Activated T-helper 17 cell treated with anti-CD3 and anti-CD28 coated beads, Interleukin-2, amount 50 U/mL, for 72 hours (primary cell): ENCODE results near the gene SP6. TPM values are rescaled to one million over a fixed set of nuclear protein-coding genes. Genes with fewer than 3 reads are reported as not detected.

Experiments used
- ATAC-seq: fragments of 150-1000 bp; cut with Tn5 transposase; replicated peaks from 2 replicates; pipeline ENCODE4 v1.10.0; 2021; ENCODE audit warnings: mild to moderate bottlenecking, moderate library complexity
- H3K27ac Mint-ChIP-seq: one replicate; pipeline ENCODE4 v1.8.0; 2022; ENCODE audit warnings: mixed read lengths
- H3K27me3 Mint-ChIP-seq: one replicate; pipeline ENCODE4 v1.8.0; 2022; ENCODE audit warnings: mixed read lengths
- H3K36me3 Mint-ChIP-seq: one replicate; pipeline ENCODE4 v1.8.0; 2022; ENCODE audit warnings: low read depth, mild to moderate bottlenecking, mixed read lengths
- H3K4me1 Mint-ChIP-seq: one replicate; pipeline ENCODE4 v1.8.0; 2022; ENCODE audit warnings: mixed read lengths
- H3K4me3 Mint-ChIP-seq: one replicate; pipeline ENCODE4 v1.8.0; 2022; ENCODE audit warnings: mild to moderate bottlenecking, mixed read lengths
- H3K9me3 Mint-ChIP-seq: one replicate; pipeline ENCODE4 v1.8.0; 2022; ENCODE audit warnings: mixed read lengths
- total RNA-seq, 2 donors: library from RNA; stranded (reverse); gene quantifications; one replicate each; pipeline ENCODE4 v1.2.3, GENCODE V29; 2022

The SP6 gene
- under 1 TPM in 1 of 2 donors, not detected in 1; 0.21 TPM for total RNA-seq

DNA sequence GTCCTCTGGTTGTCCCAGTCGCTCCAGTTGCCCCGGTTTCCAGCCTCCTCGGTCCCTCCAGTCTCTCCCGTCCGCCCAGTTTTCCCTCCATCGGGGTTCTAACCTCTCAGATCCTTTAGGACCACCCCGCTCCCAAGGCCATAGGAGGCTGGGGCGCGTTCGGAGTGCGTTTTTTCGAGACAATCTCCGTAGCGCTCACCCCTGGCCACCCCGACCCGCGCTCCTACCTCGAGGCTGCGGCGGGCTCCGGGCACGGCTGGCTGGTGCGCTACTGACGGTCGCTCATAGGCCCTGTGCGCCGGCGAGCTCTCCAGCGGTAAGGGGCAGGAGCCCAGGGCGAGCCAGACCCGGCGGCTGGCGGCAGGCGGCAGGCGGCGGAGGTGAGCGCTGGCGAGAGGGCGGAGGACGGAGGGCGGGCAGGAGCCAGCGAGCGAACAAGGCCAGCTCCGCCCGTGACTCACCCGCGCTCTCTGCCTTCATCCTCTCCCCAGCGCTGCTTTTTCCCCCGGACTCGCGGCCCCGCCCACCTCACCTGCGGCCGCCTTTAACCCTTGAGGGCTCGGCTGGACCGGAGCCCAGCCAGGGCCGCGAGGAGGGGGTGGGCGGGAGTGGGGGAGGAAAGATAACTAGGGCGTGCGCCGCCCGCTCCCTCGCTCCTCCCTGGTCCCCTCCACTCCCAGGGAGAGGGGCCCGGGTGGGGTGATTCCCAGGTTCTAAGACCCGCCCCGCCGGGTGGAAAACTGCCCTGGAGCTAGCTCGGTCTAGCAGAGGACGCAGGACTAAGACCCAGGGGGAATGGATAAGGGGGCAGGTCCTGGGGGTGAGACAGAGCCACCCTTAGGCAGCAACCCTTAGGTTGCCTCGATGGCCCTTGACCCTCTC, at the start of gene SP6:
Gene SP6, minus strand, starts transcription at position 472 of the 882 bp plus-strand sequence. CDS start 2,734 bp downstream, outside the sequence.
- peaks cover 52% of the 10 kb centered on the region for H3K27me3 Mint-ChIP-seq
- H3K27ac Mint-ChIP-seq = no peak within 1 kb of the TSS
- peak; percentile 97 for ATAC-seq
- no peaks in the 10 kb centered on the region for H3K9me3 Mint-ChIP-seq
- H3K36me3 Mint-ChIP-seq = no peaks in the 10 kb centered on the region
- H3K4me1 Mint-ChIP-seq = peaks cover 8% of the 10 kb centered on the region
- H3K4me3 Mint-ChIP-seq = peak within 1 kb of the TSS; percentile 57

DNA sequence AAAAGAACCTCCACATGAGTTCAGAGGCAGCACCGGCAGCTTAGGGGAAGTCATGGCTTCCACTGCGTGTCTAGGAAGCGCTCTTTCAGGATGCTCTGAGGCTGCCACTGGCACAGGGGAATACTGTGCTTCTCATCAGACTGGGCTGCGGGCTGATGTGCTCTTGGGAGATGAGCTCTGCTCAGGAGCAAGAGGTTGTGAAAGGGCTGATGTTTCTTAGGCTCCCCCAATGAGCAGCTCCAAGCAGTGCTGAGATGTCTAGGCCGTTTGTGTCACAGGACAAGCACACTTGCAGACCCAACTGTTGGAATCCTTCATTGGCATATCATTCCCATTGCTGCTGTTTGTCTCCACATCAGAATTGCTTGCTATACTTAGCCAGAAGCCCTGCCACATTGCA, 48.7 kb upstream of the SP6 start:
- no peaks in the 10 kb centered on the region for H3K9me3 Mint-ChIP-seq
- ATAC-seq = no peak
- H3K4me3 Mint-ChIP-seq = no peak overlapping the region
- no peak overlapping the region for H3K27ac Mint-ChIP-seq
- H3K36me3 Mint-ChIP-seq = peaks cover 70% of the 10 kb centered on the region
- H3K4me1 Mint-ChIP-seq = peaks cover 29% of the 10 kb centered on the region
- H3K27me3 Mint-ChIP-seq = no peaks in the 10 kb centered on the region

DNA sequence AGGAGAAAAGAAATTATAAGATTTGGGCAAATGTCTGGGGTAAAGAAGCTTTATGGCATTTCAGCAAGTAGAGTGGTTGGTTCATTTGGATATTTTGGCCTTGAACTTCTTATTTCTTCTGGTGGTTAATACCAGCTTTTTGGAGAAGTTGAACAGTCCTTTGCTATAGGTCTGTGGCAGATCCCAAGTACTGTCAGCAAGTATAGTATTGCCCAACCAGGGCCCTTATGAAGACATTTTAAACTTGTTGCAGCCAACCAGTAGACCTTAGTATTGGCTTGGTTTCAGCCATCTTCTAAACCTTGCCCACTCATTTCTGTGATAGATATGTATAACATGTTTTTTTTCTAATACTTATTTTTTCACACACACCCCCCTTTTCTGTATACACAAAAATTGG, 47.3 kb upstream of the SP6 start:
- peaks cover 31% of the 10 kb centered on the region for H3K4me1 Mint-ChIP-seq
- H3K36me3 Mint-ChIP-seq = peaks cover 58% of the 10 kb centered on the region
- no peak for ATAC-seq
- peak overlapping the region; percentile 98 for H3K4me3 Mint-ChIP-seq
- H3K27ac Mint-ChIP-seq = no peak overlapping the region
- H3K27me3 Mint-ChIP-seq = no peaks in the 10 kb centered on the region
- H3K9me3 Mint-ChIP-seq = no peaks in the 10 kb centered on the region

DNA sequence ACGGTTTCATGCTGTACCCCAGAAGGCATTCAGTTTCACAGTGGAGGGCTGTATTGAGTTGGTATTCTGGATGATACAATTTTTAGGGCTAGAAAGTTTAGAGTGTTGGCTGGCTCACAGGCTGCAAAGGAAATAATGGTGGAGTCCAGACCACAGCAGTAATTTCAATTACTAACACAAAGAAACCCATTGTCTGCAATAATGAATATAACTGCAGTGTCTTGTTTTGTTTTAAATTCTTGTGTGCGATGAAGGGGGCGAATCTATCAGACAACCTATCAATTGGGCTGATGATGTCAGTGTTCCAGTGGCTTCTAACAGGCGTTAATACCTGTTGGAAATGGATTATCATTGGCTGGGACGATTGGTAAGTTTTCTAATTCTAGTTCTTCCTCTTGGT, 46.6 kb upstream of the SP6 start:
- no peak for ATAC-seq
- H3K4me3 Mint-ChIP-seq = peak overlapping the region; percentile 98
- no peaks in the 10 kb centered on the region for H3K9me3 Mint-ChIP-seq
- H3K27me3 Mint-ChIP-seq = no peaks in the 10 kb centered on the region
- H3K27ac Mint-ChIP-seq = peak overlapping the region; percentile 98
- H3K4me1 Mint-ChIP-seq = peaks cover 31% of the 10 kb centered on the region
- peaks cover 53% of the 10 kb centered on the region for H3K36me3 Mint-ChIP-seq

DNA sequence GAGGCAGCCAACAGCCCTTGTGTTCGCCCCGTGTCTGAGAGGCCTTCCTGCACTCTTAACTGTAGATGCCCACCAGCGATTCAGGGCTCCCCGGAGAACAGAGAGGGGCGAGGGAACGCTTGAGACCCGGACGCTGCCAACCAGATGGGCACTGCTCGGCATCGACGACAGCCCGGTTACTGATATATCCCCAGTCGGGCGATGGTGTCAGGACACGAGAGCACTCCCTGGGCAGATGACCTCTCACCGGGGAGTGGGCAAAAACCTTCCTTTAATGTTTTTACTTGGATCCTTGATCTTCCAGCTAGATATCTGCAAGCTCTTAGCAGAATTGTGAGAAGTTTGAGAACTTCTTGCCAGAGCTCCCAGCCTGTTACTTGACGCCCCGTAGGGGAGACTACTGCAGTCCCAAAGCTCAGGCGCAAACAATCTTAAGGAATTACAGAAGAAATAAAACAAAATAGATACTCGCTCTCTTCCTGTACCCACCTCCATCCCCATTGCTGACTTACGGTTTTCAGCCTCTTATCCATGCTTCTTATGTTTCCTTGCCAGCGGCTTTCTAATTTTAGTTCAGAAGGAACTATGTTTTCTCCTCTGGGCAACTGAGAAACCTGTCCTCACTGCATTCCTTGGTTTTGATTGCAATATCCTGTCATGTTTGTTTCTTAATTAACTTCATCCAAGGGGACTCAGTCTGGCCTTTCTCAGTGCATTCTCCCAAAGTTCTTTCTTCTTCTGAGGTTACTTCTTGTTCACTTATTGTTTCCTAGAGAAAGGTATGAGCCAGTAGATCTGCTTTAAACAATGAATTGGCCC, 45.9 kb upstream of the SP6 start:
- Mint-ChIP-seq H3K4me3 (peak overlapping the region; percentile 98), H3K27me3 (no peaks in the 10 kb centered on the region), H3K4me1 (peaks cover 24% of the 10 kb centered on the region), H3K9me3 (no peaks in the 10 kb centered on the region), H3K27ac (peak overlapping the region; percentile 98), H3K36me3 (peaks cover 46% of the 10 kb centered on the region)
- ATAC-seq = no peak

DNA sequence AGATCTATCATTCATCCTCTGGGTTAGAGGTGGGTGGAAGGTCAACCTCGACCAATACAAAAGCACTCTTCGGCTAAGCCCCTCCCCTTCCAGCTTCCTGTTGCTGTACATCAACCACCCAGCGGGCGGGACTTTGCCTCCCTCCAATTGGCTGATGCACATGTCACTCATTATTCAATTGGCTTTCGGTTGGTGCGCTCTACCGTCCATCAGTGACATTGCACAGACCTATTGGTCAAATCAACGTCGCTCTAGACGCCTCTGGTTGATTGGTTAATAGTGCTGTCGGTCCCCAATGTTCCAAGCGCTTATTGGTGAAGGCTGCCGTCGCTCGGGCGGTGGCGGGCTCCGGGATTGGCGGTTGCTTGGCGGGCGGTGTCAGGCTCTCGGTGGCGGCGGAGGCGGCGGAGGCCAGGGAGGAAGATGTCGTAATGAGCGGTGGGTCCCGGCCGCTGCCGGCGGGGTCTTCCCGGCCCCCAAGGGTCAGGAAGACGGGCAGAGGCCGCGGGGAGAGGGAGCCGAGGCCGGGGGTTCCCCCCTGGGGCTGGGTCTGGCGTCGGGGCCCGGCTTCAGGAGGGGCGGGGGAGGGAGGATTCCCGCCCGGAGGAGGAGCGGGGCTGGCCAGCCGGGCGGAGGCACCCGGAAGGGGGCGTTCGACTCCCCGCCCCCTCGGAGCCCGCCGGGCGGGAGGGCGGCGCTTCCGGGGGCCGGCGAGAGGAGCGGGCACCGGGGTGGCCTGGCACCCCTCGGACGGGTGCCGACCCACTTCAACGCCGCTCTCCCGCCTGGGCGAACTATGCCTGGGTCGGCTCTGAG, 45.1 kb upstream of the SP6 start, which contains the start of gene SP2:
Gene SP2, plus strand, starts transcription at position 381 of the 816 bp plus-strand sequence. Its CDS starts 51 bp downstream, at position 432.
- Mint-ChIP-seq H3K36me3 (peaks cover 45% of the 10 kb centered on the region), H3K27ac (peak within 1 kb of the TSS; percentile 98), H3K4me3 (peak within 1 kb of the TSS; percentile 98), H3K9me3 (no peaks in the 10 kb centered on the region), H3K4me1 (peaks cover 21% of the 10 kb centered on the region), H3K27me3 (no peaks in the 10 kb centered on the region)
- ATAC-seq = peak; percentile 92

DNA sequence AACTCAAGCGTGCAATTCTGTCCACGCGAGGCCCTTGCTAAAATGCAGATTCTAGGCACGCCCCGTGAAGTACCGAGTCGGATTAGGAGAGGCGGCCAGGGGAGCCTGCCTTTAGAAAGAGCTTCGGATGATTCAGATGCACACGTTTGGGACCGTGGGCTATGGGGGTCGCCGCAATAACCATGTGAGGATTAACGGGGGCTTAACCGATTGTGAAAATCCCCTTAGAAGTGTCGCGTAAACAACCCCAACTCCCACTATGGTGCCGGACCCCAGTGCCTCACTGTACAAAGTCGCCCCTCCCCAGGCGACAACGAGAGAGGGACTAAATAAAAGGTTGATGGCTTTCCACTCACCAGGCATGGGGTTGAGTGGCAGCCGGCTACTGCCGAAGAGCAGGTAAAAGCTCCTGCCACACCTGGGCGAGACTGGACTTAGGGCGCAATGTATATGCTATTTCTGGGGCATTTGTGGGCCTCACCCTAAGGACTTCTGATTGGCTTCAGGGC, 44.4 kb upstream of the SP6 start:
- H3K9me3 Mint-ChIP-seq = no peaks in the 10 kb centered on the region
- no peak for ATAC-seq
- H3K36me3 Mint-ChIP-seq = peaks cover 41% of the 10 kb centered on the region
- no peaks in the 10 kb centered on the region for H3K27me3 Mint-ChIP-seq
- H3K4me1 Mint-ChIP-seq = peaks cover 21% of the 10 kb centered on the region
- peak overlapping the region; percentile 98 for H3K4me3 Mint-ChIP-seq
- H3K27ac Mint-ChIP-seq = peak overlapping the region; percentile 98

DNA sequence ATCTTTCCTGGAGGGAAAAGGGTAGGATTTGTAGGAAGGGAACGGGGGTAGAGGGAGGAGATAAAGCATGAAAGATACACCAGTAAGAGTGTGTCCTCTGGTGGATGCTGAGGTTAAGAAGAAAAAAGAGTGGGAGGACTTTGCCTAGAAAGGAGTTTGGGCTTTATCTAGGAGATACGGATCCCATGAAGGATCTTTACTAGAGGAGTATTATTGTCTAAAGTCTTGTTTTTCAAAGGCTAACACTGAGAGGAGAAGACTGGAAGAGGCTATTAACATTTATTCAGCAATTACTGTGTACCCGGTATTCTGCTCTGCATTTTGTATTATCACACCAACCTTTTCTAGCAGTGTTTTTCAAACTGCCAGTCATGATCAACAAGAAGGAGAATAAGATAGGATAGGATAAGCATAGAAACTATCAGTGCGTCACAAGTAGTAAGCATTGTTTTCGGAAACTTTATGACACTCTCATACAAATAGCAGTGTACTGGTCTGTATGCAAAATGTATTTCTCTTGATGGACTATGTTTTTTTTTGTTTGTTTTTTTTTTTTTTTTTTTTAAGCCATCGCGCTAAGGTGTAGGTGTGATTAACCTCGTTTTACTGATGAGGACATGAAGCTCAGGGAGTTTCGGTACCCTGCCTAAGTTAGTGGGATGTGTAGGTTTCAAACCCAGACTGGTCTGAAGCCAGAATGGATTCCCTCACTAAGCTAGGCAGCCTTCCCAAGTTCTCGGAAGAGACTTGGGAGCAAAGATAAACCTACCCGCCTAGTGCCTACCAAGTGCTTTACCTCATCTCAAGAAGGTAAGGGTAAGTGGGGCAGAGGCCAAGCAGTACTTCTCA, 43.8 kb upstream of the SP6 start:
- H3K27ac Mint-ChIP-seq = peak overlapping the region; percentile 98
- no peak for ATAC-seq
- peak overlapping the region; percentile 98 for H3K4me3 Mint-ChIP-seq
- H3K9me3 Mint-ChIP-seq = no peaks in the 10 kb centered on the region
- peaks cover 35% of the 10 kb centered on the region for H3K36me3 Mint-ChIP-seq
- H3K4me1 Mint-ChIP-seq = peaks cover 21% of the 10 kb centered on the region
- H3K27me3 Mint-ChIP-seq = no peaks in the 10 kb centered on the region

DNA sequence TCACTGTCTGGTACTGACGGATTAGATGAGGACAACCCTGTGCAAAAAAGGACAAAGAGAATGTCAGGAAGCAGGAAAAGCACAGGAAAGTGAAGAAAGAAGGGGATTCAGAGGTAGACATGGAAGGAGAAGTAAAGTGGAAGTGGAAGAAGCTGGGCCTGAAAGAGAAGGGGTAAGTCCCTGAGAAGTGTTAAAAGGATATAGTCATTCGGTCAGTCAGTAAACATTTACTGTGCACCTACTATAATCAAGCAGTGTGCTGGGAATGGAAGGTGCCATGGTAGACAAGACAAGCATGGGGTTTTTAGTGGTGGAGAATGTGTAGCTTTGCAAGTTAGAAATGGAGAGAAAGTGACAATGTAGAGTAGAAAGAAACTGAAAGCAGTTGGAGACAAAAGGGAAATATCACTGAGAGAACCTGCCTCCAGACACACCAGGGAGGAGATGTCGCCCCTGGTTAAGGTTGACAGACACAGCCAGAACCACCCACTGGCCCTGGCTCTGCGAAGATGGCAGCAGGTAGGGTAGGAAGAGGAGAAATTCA, 40.7 kb upstream of the SP6 start:
- ATAC-seq = no peak
- H3K27ac Mint-ChIP-seq = no peak overlapping the region
- H3K4me3 Mint-ChIP-seq = no peak overlapping the region
- peaks cover 8% of the 10 kb centered on the region for H3K4me1 Mint-ChIP-seq
- H3K27me3 Mint-ChIP-seq = no peaks in the 10 kb centered on the region
- no peaks in the 10 kb centered on the region for H3K9me3 Mint-ChIP-seq
- peaks cover 8% of the 10 kb centered on the region for H3K36me3 Mint-ChIP-seq

DNA sequence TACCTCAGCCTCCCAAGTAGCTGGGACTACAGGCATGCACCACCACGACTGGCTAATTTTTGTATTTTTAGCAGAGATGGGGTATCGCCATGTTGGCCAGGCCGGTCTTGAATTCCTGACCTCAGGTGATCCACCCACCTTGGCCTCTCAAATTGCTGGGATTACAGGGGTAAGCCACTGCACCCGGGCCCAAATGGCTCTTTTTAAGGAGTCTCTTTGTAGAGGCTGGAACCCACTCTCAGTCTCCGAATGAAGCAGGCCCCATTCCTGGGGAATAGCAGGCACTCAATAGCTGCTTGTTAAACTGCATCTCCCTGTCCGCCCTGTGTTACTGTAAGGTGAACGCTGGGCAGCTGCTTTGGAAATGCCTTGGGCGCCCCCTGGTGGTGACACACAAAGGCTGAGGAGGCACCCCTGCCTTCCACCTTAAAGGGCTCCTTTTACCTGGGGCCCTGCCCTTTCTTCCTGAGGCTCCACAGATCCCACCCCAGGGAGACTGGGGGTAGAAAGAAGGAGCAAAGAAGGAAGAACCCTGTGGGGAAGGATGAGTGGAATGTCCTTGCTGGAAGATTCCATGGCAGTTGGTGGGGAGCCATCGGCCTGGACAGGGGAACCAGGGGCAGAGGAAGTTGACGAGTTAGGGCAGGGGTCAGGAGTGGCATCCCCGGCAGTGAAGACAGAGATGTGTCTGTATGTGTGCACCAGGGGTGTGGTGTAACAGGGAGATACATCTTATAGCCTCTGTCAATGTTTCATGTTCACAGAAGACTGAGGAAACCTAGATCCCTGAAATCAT, 39.0 kb upstream of the SP6 start:
- ATAC-seq = peak; percentile 99
- peaks cover 8% of the 10 kb centered on the region for H3K4me1 Mint-ChIP-seq
- H3K27me3 Mint-ChIP-seq = no peaks in the 10 kb centered on the region
- no peaks in the 10 kb centered on the region for H3K9me3 Mint-ChIP-seq
- peak overlapping the region; percentile 13 for H3K27ac Mint-ChIP-seq
- no peak overlapping the region for H3K4me3 Mint-ChIP-seq
- no peaks in the 10 kb centered on the region for H3K36me3 Mint-ChIP-seq

DNA sequence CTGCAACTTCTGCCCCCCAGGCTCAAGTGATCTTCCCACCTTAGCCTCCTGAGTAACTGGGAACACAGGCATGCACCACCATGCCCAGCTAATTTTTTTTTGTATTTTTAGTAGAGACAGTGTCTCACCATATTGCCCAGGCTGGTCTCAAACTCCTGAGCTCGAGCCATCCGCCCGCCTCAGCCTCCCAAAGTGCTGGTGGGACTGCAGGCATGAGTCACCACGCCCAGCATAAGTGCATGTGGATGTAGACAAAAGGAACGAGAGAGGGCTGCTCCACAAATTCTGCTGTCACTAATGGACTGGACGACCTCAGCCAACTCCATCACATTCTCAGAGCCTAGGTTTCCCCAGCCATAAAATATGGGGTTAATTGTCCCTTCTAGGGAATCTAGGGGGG, 37.3 kb upstream of the SP6 start:
- Mint-ChIP-seq H3K27ac (no peak overlapping the region), H3K36me3 (no peaks in the 10 kb centered on the region), H3K4me1 (peaks cover 4% of the 10 kb centered on the region), H3K4me3 (no peak overlapping the region), H3K9me3 (no peaks in the 10 kb centered on the region), H3K27me3 (no peaks in the 10 kb centered on the region)
- no peak for ATAC-seq

DNA sequence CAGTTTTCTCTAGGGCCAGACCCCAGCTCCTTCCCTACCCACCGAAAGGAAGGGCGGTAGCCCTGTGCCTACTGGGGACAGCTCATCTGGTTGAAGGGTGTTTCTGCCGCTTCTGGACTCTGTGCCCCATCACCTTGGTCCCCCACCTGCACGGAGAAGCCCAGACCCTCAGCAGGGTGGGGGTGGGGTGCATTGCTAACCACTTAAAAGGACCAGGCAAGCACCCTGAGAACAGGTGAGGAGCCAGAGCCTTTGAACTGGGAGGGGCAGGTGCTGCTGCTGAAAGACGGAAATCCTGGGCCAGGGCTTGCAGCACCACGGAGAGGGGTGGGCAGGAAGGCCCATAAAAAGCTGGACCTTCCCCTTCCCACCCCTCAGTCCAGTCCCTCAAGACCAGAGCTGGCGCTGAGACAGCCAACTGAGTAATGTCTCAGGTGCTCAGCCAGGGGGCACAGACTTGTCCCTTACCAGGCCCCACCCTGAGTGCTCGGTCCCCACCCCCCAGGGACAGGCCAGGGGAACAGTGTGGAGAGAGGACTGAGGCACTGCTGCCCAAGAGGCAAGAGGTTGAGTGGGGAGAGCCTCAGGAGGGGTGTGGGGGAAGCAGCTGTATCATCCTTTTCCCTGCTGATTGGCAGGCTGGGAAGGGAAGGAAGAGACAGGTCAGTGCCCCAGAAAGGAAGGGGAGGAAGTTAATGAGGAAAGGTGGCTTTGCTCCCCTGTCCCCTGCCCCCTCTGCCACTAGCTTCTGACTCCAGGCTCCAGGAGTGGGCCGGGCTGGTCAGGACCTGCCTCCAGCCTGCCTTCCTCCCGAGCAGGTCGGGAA, 34.2 kb upstream of the SP6 start:
- no peaks in the 10 kb centered on the region for H3K27me3 Mint-ChIP-seq
- ATAC-seq = no peak

More for the DNA sequence above, 34.2 kb upstream of the SP6 start:
- Mint-ChIP-seq H3K36me3 (no peaks in the 10 kb centered on the region), H3K4me1 (peaks cover 12% of the 10 kb centered on the region), H3K4me3 (no peak overlapping the region), H3K27ac (no peak overlapping the region), H3K9me3 (no peaks in the 10 kb centered on the region)
